ENCODE measurements around the gene ARMC9.

The ARMC9 gene

DNA sequence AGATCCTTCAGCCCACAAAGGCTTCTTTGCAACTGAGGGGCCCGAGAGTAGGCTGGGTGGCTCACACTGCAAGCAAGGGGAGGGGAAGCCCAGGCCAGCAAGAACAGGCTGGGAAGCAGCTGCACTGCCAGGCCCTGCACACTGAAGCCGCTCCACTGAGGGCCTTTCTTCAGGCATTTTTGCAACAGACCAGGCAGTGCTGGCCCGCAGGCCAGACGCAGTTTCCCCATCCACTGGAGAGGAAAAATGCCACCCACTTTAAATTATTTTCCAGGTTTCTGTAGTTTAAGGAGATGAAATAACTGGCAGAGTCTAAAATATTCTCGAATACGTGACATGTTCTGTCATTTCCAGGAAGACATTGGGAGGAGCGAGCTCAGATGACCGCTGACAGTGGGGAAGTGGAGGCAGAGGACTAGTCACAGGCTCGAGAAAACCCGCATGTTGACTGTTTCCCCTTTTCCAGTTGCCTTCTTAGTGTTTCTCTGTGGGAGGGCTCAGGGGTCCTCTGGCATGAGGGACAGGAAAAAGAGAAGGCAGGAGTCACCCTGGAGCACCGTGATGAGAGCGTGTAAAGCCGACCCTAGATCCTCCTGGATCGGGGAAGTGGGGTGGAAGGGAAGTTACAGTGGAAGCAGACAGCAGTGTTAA is 143.8 kb downstream of the ARMC9 start:
- TF ChIP-seq, protein P1, sequence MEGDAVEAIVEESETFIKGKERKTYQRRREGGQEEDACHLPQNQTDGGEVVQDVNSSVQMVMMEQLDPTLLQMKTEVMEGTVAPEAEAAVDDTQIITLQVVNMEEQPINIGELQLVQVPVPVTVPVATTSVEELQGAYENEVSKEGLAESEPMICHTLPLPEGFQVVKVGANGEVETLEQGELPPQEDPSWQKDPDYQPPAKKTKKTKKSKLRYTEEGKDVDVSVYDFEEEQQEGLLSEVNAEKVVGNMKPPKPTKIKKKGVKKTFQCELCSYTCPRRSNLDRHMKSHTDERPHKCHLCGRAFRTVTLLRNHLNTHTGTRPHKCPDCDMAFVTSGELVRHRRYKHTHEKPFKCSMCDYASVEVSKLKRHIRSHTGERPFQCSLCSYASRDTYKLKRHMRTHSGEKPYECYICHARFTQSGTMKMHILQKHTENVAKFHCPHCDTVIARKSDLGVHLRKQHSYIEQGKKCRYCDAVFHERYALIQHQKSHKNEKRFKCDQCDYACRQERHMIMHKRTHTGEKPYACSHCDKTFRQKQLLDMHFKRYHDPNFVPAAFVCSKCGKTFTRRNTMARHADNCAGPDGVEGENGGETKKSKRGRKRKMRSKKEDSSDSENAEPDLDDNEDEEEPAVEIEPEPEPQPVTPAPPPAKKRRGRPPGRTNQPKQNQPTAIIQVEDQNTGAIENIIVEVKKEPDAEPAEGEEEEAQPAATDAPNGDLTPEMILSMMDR (IDR thresholded peaks at IDR 0.05; ENCODE audit: low read length, missing control alignments), result no peak
- no peak overlapping the region for H3K4me3 ChIP-seq (replicated peaks; ENCODE audit: low read depth, low read length)
- DNase-seq (ENCODE audit: low read depth), result no peak

DNA sequence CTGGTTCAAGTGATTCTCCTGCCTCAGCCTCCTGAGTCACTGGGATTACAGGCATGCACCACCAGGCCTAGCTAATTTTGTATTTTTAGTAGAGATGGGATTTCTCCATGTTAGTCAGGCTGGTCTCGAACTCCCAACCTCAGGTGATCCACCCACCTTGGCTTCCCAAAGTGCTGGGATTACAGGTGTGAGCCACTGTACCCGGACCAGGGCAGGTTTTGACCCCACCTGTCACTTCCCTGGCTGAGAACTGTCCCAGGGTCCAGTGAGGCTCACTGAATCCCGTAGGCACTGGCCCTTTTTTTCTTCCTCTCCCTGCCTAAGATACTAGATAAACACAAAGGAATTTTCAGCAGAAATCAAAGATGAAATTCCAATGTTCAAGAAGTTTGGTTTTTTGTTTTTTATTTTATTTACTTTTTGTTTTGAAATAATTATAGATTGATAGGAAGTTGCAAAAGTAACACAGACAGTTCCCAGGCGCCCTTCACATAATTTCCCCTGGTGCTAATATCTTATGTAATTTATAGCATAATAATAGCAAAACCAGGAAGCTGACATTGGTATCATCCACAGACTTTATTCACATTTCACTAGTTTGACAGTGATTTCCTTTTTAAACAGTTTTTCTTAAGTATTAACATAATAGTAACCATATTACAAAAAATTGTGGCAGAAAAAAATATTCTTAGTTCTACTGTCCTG is 144.7 kb downstream of the ARMC9 start:
- no peak for DNase-seq (ENCODE audit: low read depth)
- no peak overlapping the region for H3K4me3 ChIP-seq (replicated peaks; ENCODE audit: low read depth, low read length)
- TF ChIP-seq, protein P1 (IDR thresholded peaks at IDR 0.05; ENCODE audit: low read length, missing control alignments), result no peak

- TF ChIP-seq, protein P1 (IDR thresholded peaks at IDR 0.05; ENCODE audit: low read length, missing control alignments), result no peak
- DNase-seq (ENCODE audit: low read depth), result no peak
Observed at GRCh38 chr2:231343988-231344387, 145.6 kb downstream of the ARMC9 start.

DNA sequence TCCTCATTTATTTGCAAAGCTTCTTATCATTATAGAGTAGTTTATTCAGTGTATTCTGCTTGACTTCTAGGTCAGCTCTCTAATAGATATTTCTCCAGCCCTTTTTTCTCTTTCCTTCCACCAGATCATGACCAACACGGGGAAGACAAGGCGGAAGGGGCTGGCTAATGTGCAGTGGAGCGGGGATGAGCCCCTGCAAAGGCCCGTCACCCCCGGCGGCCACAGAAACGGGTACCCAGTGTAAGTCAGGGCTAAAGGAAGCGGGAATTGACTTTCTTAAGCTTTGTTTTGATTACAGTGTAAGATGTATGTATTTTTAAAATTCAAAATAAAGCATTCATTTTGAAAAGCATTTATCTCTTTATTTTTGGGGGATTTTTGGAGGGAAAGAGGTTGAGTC is 146.4 kb downstream of the ARMC9 start:
- TF ChIP-seq, protein P1 (IDR thresholded peaks at IDR 0.05; ENCODE audit: low read length, missing control alignments), result no peak
- no peak for DNase-seq (ENCODE audit: low read depth)
- no peak overlapping the region for H3K4me3 ChIP-seq (replicated peaks; ENCODE audit: low read depth, low read length)

More at GRCh38 chr2:231343988-231344387, 145.6 kb downstream of the ARMC9 start:
- no peak overlapping the region for H3K4me3 ChIP-seq (replicated peaks; ENCODE audit: low read depth, low read length)

- H3K4me3 ChIP-seq (replicated peaks; ENCODE audit: low read depth, low read length), result no peak overlapping the region
- DNase-seq (ENCODE audit: low read depth), result peak; percentile 13
- TF ChIP-seq, protein P1 (IDR thresholded peaks at IDR 0.05; ENCODE audit: low read length, missing control alignments), result no peak
Observed at GRCh38 chr2:231347081-231347480, 148.7 kb downstream of the ARMC9 start.

DNA sequence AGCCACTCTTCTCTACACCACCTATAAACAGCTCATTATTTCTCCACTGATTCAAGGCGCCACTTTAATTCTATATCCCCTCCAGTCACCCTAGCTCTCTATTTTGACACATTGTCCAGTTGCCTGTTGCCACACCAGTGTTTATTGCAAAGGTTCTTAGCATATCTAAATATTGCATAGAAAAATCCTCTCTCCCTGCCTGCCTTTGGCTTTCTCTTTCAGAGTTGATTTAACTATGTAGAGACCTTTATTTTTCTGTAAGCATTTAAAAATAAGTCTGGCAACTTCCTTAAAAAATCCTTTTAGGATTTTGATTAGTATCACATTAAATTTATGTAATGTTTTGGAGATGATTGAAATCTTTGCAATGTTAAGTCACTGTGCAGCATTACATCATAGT is 149.2 kb downstream of the ARMC9 start:
- no peak overlapping the region for H3K4me3 ChIP-seq (replicated peaks; ENCODE audit: low read depth, low read length)
- DNase-seq (ENCODE audit: low read depth), result no peak
- TF ChIP-seq, protein P1 (IDR thresholded peaks at IDR 0.05; ENCODE audit: low read length, missing control alignments), result no peak

Data from fibroblast of pulmonary artery (primary cell).